ENCODE measurements around the gene ATP10B. TPM values are rescaled to one million over a fixed set of nuclear protein-coding genes. Genes with fewer than 3 reads are reported as not detected.

ATP10B gene
- total and polyA plus RNA-seq, 10 of the 15 experiments (the other 5 are each of a cell fraction or from before 2014, with no cell fraction given) = not detected

- TF ChIP-seq IRF5 (IDR thresholded peaks at IDR 0.05; ENCODE audit: borderline replicate concordance) (no peak), TCF3 (IDR thresholded peaks at IDR 0.05; ENCODE audit: borderline replicate concordance, insufficient read depth, low read depth, low read length) (no peak), SP1 (IDR thresholded peaks at IDR 0.05; ENCODE audit: low read depth, low read length) (no peak), YBX1 (IDR thresholded peaks at IDR 0.05) (no peak), TAF1 (IDR thresholded peaks at IDR 0.05; ENCODE audit: borderline replicate concordance, low read depth, low read length) (no peak), TCF7 (IDR thresholded peaks at IDR 0.05; ENCODE audit: borderline replicate concordance) (no peak), PKNOX1 (IDR thresholded peaks at IDR 0.05) (no peak), SUZ12 (IDR thresholded peaks at IDR 0.05; ENCODE audit: unreplicated experiment) (no peak), DPF2 (IDR thresholded peaks at IDR 0.05) (no peak), BMI1 (IDR thresholded peaks at IDR 0.05; ENCODE audit: borderline replicate concordance) (no peak), NR2C1 (IDR thresholded peaks at IDR 0.05) (no peak)
Observed at GRCh38 chr5:160520609-160521391, 331.2 kb downstream of the ATP10B start (continued).

All from GM12878 (cell line).